Measurements from ENCODE around the gene CGB3. TPM values are rescaled to one million over a fixed set of nuclear protein-coding genes. Genes with fewer than 3 reads are reported as not detected.

Gene CGB3
- polyA plus RNA-seq, 1 of the 3 experiments (the other 2 are of a cell fraction) = 0.10 TPM

DNA sequence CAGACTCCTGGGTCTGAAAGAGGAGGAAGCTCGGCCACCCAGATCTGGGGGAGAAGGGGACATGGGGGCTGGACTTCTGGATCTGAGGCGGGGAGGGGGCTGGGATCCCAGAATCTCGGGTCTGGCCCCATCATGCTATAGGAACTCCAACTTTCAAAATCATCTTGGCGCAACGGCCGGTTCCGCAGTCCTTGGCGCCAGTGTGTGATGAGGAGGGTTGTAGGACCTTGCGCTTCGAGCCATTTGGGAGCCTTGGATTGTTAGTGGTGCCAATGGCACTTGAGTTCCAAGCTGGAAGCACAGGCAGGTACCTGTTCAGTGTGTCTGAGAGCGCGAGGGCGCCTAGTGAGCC lies 30.1 kb downstream of the CGB3 start:
- peaks cover 0 to 4% of the 10 kb centered on the region in 2 experiments for H3K36me3 ChIP-seq (replicated peaks in 1 of 2; ENCODE audit: control insufficient read depth in 1 of 2, insufficient read depth in 2 of 2, low read length in 1 of 2)
- no peaks in the 10 kb centered on the region for H3K9me3 ChIP-seq
- under 1% methylated on average over 12 of the region's 13 CpGs for WGBS (ENCODE audit: low lambda C conversion rate)
- H3K27me3 ChIP-seq (ENCODE audit: insufficient read depth) = no peaks in the 10 kb centered on the region
- CTCF ChIA-PET = interaction anchor here (0.6 to 6.2 kb wide), 16 partner anchors 10 to 206 kb away, joined by 3 to 54 read pairs (median 11); partner anchors contain the start of gene FTL
- H2AFZ ChIP-seq (ENCODE audit: low read depth) = no peak overlapping the region
- H3K27ac ChIP-seq (ENCODE audit: low read depth in 2 of 2, low read length in 1 of 2) = peak overlapping the region; percentile 80 to 86; a peak in 3 of 4 replicates
- peaks cover 8% of the 10 kb centered on the region for H3F3A ChIP-seq (replicated peaks; ENCODE audit: insufficient read depth)
- TF ChIP-seq TCF12 (IDR thresholded peaks at IDR 0.05) (no peak), FOSL2 (IDR thresholded peaks at IDR 0.05; ENCODE audit: borderline replicate concordance, low read depth) (no peak), EZH2phosphoT487 (IDR thresholded peaks at IDR 0.05; ENCODE audit: borderline replicate concordance, low read depth) (no peak), NRF1 (IDR thresholded peaks at IDR 0.05; ENCODE audit: low read depth, low read length) (no peak)
- TF ChIP-seq, protein P1, sequence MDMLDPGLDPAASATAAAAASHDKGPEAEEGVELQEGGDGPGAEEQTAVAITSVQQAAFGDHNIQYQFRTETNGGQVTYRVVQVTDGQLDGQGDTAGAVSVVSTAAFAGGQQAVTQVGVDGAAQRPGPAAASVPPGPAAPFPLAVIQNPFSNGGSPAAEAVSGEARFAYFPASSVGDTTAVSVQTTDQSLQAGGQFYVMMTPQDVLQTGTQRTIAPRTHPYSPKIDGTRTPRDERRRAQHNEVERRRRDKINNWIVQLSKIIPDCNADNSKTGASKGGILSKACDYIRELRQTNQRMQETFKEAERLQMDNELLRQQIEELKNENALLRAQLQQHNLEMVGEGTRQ (IDR thresholded peaks at IDR 0.05; ENCODE audit: borderline replicate concordance, low read depth, low read length) = no peak
- no peaks in the 10 kb centered on the region for H3K9me2 ChIP-seq
- DNase-seq = no peak
- H3K4me2 ChIP-seq = peak overlapping the region; percentile 92
- peaks cover 0 to 17% of the 10 kb centered on the region in 2 experiments; a peak in 1 of 4 replicates for H3K4me1 ChIP-seq (ENCODE audit: control insufficient read depth in 1 of 2, insufficient read depth in 2 of 2, low read depth in 1 of 2, low read length in 1 of 2)
- peak overlapping the region; percentile 88 for H3K9ac ChIP-seq
- H3K4me3 ChIP-seq (ENCODE audit: low read depth in 2 of 2, low read length in 1 of 2) = peak overlapping the region; percentile 74 to 99
- POLR2A ChIA-PET = interaction anchor here (1.1 kb wide), 1 partner anchor 11 kb away, joined by 5 read pairs; no protein-coding TSS in a partner anchor
- no peaks in the 10 kb centered on the region for H4K20me1 ChIP-seq (ENCODE audit: insufficient read depth)
- peaks cover 89% of the 10 kb centered on the region for H3K79me2 ChIP-seq (ENCODE audit: insufficient read depth)

DNA sequence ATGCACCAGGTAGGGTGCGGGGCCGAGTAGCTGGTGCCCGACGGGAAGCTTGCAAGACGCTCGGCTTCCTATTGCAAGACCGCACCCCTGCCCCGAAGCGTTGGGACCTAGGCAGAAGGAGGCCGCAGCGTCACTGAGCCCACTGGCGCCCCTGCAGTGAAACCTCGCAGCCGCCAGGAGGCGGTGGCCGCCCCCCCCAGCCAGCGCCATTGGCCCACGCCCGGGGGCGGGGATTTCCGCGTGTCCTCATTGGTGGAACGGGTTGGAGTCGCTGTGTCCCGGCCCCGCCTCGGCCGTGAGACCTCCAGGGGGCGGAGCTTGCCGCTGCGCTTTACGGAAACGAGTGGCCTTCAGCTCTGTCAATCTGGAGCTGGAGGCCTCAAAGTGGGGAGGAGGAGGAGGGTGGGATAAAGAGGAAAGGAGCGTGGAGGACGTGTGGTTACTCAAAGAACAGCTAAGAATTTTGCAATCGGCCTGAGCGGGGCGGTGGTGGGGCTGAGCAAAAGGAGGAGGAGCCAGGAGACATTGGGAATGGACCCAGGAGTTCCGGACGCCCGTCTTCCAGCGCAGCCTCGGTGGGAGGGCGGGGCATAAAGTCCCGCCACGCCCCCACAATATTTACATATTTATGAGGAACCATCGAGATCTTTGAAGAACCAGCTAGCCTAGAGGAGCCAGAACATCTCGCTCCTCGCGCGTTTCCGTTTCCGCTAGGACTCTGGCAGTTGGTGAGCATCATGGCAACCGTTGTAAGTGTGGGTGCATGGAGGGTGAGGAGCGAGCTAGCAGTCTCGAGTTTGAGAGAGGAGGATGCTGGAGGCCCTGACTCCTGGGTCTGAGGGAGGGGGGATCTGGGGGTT lies 30.7 kb downstream of the CGB3 start, which contains the start of the genes GYS1 and RUVBL2:
GYS1 (minus strand) TSS at position 135 of the 860 bp plus-strand sequence. CDS start 197 bp downstream, outside the sequence.
RUVBL2 (plus strand) TSS at position 713 of the 860 bp plus-strand sequence; CDS start at position 738, 25 bp downstream.
- CTCF ChIA-PET = interaction anchor here (0.6 to 6.2 kb wide), 26 partner anchors 10 to 213 kb away, joined by 3 to 54 read pairs (median 5); partner anchors contain the start of genes FTL and KCNA7
- H3K27me3 ChIP-seq (ENCODE audit: insufficient read depth) = no peaks in the 10 kb centered on the region
- H3K9ac ChIP-seq = peak within 1 kb of the TSS; percentile 96
- DNase-seq = peak; percentile 99
- H3K36me3 ChIP-seq (replicated peaks in 1 of 2; ENCODE audit: control insufficient read depth in 1 of 2, insufficient read depth in 2 of 2, low read length in 1 of 2) = peaks cover 0 to 9% of the 10 kb centered on the region in 2 experiments
- H3K9me3 ChIP-seq = no peaks in the 10 kb centered on the region
- peak within 1 kb of the TSS; percentile 74 to 99 for H3K4me3 ChIP-seq (ENCODE audit: low read depth in 2 of 2, low read length in 1 of 2)
- H3K4me2 ChIP-seq = peak within 1 kb of the TSS; percentile 100
- peaks cover 8% of the 10 kb centered on the region for H3F3A ChIP-seq (replicated peaks; ENCODE audit: insufficient read depth)
- under 1% methylated on average over 42 of the region's 56 CpGs for WGBS (ENCODE audit: low lambda C conversion rate)
- POLR2A ChIA-PET = interaction anchor here (0.5 to 1.1 kb wide), 4 partner anchors 10 to 343 kb away, joined by 3 to 5 read pairs (median 3); no protein-coding TSS in a partner anchor
- peak within 1 kb of the TSS; percentile 69 for H2AFZ ChIP-seq (ENCODE audit: low read depth)
- peak within 1 kb of the TSS; percentile 82 to 86 for H3K27ac ChIP-seq (ENCODE audit: low read depth in 2 of 2, low read length in 1 of 2)
- peaks cover 87% of the 10 kb centered on the region for H3K79me2 ChIP-seq (ENCODE audit: insufficient read depth)
- peaks cover 0 to 17% of the 10 kb centered on the region in 2 experiments; a peak in 1 of 4 replicates for H3K4me1 ChIP-seq (ENCODE audit: control insufficient read depth in 1 of 2, insufficient read depth in 2 of 2, low read depth in 1 of 2, low read length in 1 of 2)
- no peaks in the 10 kb centered on the region for H3K9me2 ChIP-seq
- H4K20me1 ChIP-seq (ENCODE audit: insufficient read depth) = no peaks in the 10 kb centered on the region
- no peak for TF ChIP-seq GATA2 (CRISPR knock-in tag; IDR thresholded peaks at IDR 0.05)
- peak; percentile 95 for TF ChIP-seq GABPA (IDR thresholded peaks at IDR 0.05; ENCODE audit: low read depth)
- TF ChIP-seq POLR2AphosphoS5 (IDR thresholded peaks at IDR 0.05; ENCODE audit: low read depth, low read length) = peak; percentile 97
- TF ChIP-seq FOXM1 (IDR thresholded peaks at IDR 0.05; ENCODE audit: low read depth) = no peak
- TF ChIP-seq EZH2phosphoT487 (IDR thresholded peaks at IDR 0.05; ENCODE audit: borderline replicate concordance, low read depth) = no peak
- peak; percentile 53; the same call in 1 of the 2 replicates for TF ChIP-seq RFX5 (IDR thresholded peaks at IDR 0.05; ENCODE audit: low read length)
- peak; percentile 87 for TF ChIP-seq YY1 (IDR thresholded peaks at IDR 0.05; ENCODE audit: low read depth)
- no peak for TF ChIP-seq TCF12 (IDR thresholded peaks at IDR 0.05)
- TF ChIP-seq SIN3A (IDR thresholded peaks at IDR 0.05; ENCODE audit: borderline replicate concordance, low read depth, low read length) = peak; percentile 91
- TF ChIP-seq, protein P2, sequence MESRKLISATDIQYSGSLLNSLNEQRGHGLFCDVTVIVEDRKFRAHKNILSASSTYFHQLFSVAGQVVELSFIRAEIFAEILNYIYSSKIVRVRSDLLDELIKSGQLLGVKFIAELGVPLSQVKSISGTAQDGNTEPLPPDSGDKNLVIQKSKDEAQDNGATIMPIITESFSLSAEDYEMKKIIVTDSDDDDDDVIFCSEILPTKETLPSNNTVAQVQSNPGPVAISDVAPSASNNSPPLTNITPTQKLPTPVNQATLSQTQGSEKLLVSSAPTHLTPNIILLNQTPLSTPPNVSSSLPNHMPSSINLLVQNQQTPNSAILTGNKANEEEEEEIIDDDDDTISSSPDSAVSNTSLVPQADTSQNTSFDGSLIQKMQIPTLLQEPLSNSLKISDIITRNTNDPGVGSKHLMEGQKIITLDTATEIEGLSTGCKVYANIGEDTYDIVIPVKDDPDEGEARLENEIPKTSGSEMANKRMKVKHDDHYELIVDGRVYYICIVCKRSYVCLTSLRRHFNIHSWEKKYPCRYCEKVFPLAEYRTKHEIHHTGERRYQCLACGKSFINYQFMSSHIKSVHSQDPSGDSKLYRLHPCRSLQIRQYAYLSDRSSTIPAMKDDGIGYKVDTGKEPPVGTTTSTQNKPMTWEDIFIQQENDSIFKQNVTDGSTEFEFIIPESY (IDR thresholded peaks at IDR 0.05; ENCODE audit: borderline replicate concordance, low read depth) = no peak
- peak; percentile 93 for TF ChIP-seq TAF1 (IDR thresholded peaks at IDR 0.05; ENCODE audit: borderline replicate concordance, low read depth, low read length)
- TF ChIP-seq, protein P3, sequence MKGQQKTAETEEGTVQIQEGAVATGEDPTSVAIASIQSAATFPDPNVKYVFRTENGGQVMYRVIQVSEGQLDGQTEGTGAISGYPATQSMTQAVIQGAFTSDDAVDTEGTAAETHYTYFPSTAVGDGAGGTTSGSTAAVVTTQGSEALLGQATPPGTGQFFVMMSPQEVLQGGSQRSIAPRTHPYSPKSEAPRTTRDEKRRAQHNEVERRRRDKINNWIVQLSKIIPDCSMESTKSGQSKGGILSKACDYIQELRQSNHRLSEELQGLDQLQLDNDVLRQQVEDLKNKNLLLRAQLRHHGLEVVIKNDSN (IDR thresholded peaks at IDR 0.05; ENCODE audit: borderline replicate concordance, low read depth) = no peak
- no peak for TF ChIP-seq TEAD4 (IDR thresholded peaks at IDR 0.05; ENCODE audit: borderline replicate concordance, insufficient read depth)
- TF ChIP-seq EP300 (IDR thresholded peaks at IDR 0.05; ENCODE audit: borderline replicate concordance in 1 of 2, low read depth in 1 of 2, low read length in 1 of 2) = no peak; a peak in 1 of 4 replicates
- peak; percentile 43; the same call in 1 of the 2 replicates for TF ChIP-seq ELF1 (IDR thresholded peaks at IDR 0.05)
- TF ChIP-seq, protein P4, sequence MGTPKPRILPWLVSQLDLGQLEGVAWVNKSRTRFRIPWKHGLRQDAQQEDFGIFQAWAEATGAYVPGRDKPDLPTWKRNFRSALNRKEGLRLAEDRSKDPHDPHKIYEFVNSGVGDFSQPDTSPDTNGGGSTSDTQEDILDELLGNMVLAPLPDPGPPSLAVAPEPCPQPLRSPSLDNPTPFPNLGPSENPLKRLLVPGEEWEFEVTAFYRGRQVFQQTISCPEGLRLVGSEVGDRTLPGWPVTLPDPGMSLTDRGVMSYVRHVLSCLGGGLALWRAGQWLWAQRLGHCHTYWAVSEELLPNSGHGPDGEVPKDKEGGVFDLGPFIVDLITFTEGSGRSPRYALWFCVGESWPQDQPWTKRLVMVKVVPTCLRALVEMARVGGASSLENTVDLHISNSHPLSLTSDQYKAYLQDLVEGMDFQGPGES (IDR thresholded peaks at IDR 0.05; ENCODE audit: low read depth, low read length) = peak; percentile 72; the same call in 1 of the 2 replicates
- no peak for TF ChIP-seq FOSL2 (IDR thresholded peaks at IDR 0.05; ENCODE audit: borderline replicate concordance, low read depth)
